ENCODE measurements around the gene SDK1. TPM values are rescaled to one million over a fixed set of nuclear protein-coding genes. Genes with fewer than 3 reads are reported as not detected.

Gene SDK1
- total and polyA plus RNA-seq, 12 donors = 1.0 to 5.3 (median 3.2) TPM

GRCh38 chr7:3953133-3953532 lies 652.1 kb downstream of the SDK1 start:
- WGBS, 2 donors = 80 to 83% methylated on average over 6 of the region's 6 CpGs

GRCh38 chr7:3953946-3954345 lies 652.9 kb downstream of the SDK1 start:
- H3K4me3 ChIP-seq = no peak overlapping the region
- H3K36me3 ChIP-seq = no peaks in the 10 kb centered on the region
- DNase-seq (no peak), ATAC-seq (no peak)
- 92 to 99% methylated on average over 6 to 7 of the region's 7 CpGs for WGBS, 2 donors
- no peak for TF ChIP-seq CTCF (IDR thresholded peaks at IDR 0.05)
- intact Hi-C loops (cut with DNase I) = no loop called here
- no peaks in the 10 kb centered on the region for H3K4me1 ChIP-seq
- no peaks in the 10 kb centered on the region for H3K27me3 ChIP-seq
- no peak overlapping the region for H3K27ac ChIP-seq
- H3K9me3 ChIP-seq = no peaks in the 10 kb centered on the region

More at GRCh38 chr7:3953133-3953532, 652.1 kb downstream of the SDK1 start:
- Histone ChIP-seq H3K27ac (no peak overlapping the region), H3K36me3 (no peaks in the 10 kb centered on the region), H3K9me3 (no peaks in the 10 kb centered on the region), H3K27me3 (no peaks in the 10 kb centered on the region), H3K4me1 (no peaks in the 10 kb centered on the region), H3K4me3 (no peak overlapping the region)
- DNase-seq = no peak
- no peak for TF ChIP-seq CTCF (IDR thresholded peaks at IDR 0.05)
- intact Hi-C loops (cut with DNase I) = no loop called here
- ATAC-seq = no peak

- Histone ChIP-seq H3K9me3 (no peaks in the 10 kb centered on the region), H3K4me3 (no peak overlapping the region), H3K4me1 (no peaks in the 10 kb centered on the region), H3K36me3 (no peaks in the 10 kb centered on the region), H3K27me3 (no peaks in the 10 kb centered on the region), H3K27ac (no peak overlapping the region)
- DNase-seq = no peak
- intact Hi-C loops (cut with DNase I) = no loop called here
- no peak for ATAC-seq
- no peak for TF ChIP-seq CTCF (IDR thresholded peaks at IDR 0.05)
- WGBS, 2 donors = 84 to 91% methylated on average over 11 of the region's 11 CpGs
Observed at GRCh38 chr7:3955026-3955425, 654.0 kb downstream of the SDK1 start.

- no peaks in the 10 kb centered on the region for H3K4me1 ChIP-seq
- no peak for TF ChIP-seq CTCF (IDR thresholded peaks at IDR 0.05)
- DNase-seq (no peak), ATAC-seq (no peak)
- no peaks in the 10 kb centered on the region for H3K9me3 ChIP-seq
- no peak overlapping the region for H3K27ac ChIP-seq
- intact Hi-C loops (cut with DNase I) = no loop called here
- WGBS, 2 donors = 81 to 84% methylated on average over 14 of the region's 14 CpGs
- no peaks in the 10 kb centered on the region for H3K27me3 ChIP-seq
- H3K4me3 ChIP-seq = no peak overlapping the region
- H3K36me3 ChIP-seq = no peaks in the 10 kb centered on the region
Observed at GRCh38 chr7:3955751-3956696, 655.0 kb downstream of the SDK1 start.

All from heart right ventricle (tissue), 16 donors.